ENCODE measurements around the gene SHROOM4. TPM values are rescaled to one million over a fixed set of nuclear protein-coding genes. Genes with fewer than 3 reads are reported as not detected.

Gene SHROOM4
- total and polyA plus RNA-seq, 11 donors, result 7.1 to 25.5 (median 10.8) TPM

GRCh38 chrX:50716706-50717105, 97.3 kb downstream of the SHROOM4 start:
- DNase-seq, result no peak
- WGBS, 4 donors, result 91 to 99% (median 96%) methylated on average over 4 of the region's 4 CpGs

GRCh38 chrX:50712777-50713176, 101.2 kb downstream of the SHROOM4 start:
- H3K27ac ChIP-seq, result no peak overlapping the region
- no peak for TF ChIP-seq POLR2A (IDR thresholded peaks at IDR 0.05)
- no peak for TF ChIP-seq CTCF (IDR thresholded peaks at IDR 0.05)
- intact Hi-C loops (cut with DNase I), result no loop called here
- no peaks in the 10 kb centered on the region for H3K9me3 ChIP-seq
- H3K4me3 ChIP-seq, result no peak overlapping the region
- no peaks in the 10 kb centered on the region for H3K36me3 ChIP-seq
- peaks cover 0 to 24% (median 0%) of the 10 kb centered on the region in 9 donors for H3K27me3 ChIP-seq
- 72 to 92% (median 85%) methylated on average over 6 of the region's 6 CpGs for WGBS, 4 donors
- no peak for ATAC-seq
- no peak for DNase-seq
- peaks cover 0 to 9% (median 0%) of the 10 kb centered on the region in 12 donors for H3K4me1 ChIP-seq

More at GRCh38 chrX:50716706-50717105, 97.3 kb downstream of the SHROOM4 start:
- intact Hi-C loops (cut with DNase I), result no loop called here
- no peaks in the 10 kb centered on the region for H3K36me3 ChIP-seq
- peaks cover 0 to 16% (median 0%) of the 10 kb centered on the region in 9 donors for H3K27me3 ChIP-seq
- no peak overlapping the region for H3K27ac ChIP-seq
- H3K4me3 ChIP-seq, result no peak overlapping the region
- TF ChIP-seq POLR2A (IDR thresholded peaks at IDR 0.05), result no peak
- TF ChIP-seq CTCF (IDR thresholded peaks at IDR 0.05), result no peak
- H3K4me1 ChIP-seq, result no peaks in the 10 kb centered on the region
- H3K9me3 ChIP-seq, result no peaks in the 10 kb centered on the region
- no peak for ATAC-seq

GRCh38 chrX:50711907-50712306, 102.1 kb downstream of the SHROOM4 start:
- intact Hi-C loops (cut with DNase I), result no loop called here
- Histone ChIP-seq H3K27me3 (peaks cover 0 to 24% (median 0%) of the 10 kb centered on the region in 9 donors), H3K27ac (no peak overlapping the region), H3K9me3 (no peaks in the 10 kb centered on the region), H3K4me3 (no peak overlapping the region), H3K36me3 (no peaks in the 10 kb centered on the region), H3K4me1 (peaks cover 0 to 12% (median 0%) of the 10 kb centered on the region in 12 donors)
- 25 to 42% (median 40%) methylated on average over 1 of the region's 1 CpG for WGBS, 4 donors
- no peak for TF ChIP-seq POLR2A (IDR thresholded peaks at IDR 0.05)
- no peak for TF ChIP-seq CTCF (IDR thresholded peaks at IDR 0.05)
- ATAC-seq, result no peak
- DNase-seq, result no peak

GRCh38 chrX:50707955-50708699, 105.9 kb downstream of the SHROOM4 start:
- peaks cover 0 to 21% (median 2%) of the 10 kb centered on the region in 12 donors for H3K4me1 ChIP-seq
- H3K9me3 ChIP-seq, result no peaks in the 10 kb centered on the region
- H3K4me3 ChIP-seq, result no peak overlapping the region
- TF ChIP-seq POLR2A (IDR thresholded peaks at IDR 0.05) (no peak), CTCF (IDR thresholded peaks at IDR 0.05) (no peak)
- H3K27ac ChIP-seq, result no peak overlapping the region
- intact Hi-C loops (cut with DNase I), result no loop called here
- WGBS, 4 donors, result 60 to 73% (median 66%) methylated on average over 8 of the region's 8 CpGs
- DNase-seq, result no peak
- H3K36me3 ChIP-seq, result no peaks in the 10 kb centered on the region
- ATAC-seq, result no peak
- peaks cover 0 to 16% (median 0%) of the 10 kb centered on the region in 9 donors for H3K27me3 ChIP-seq
